Keratinocyte (primary cell): ENCODE results near the gene KCNMA1. TPM values are rescaled to one million over a fixed set of nuclear protein-coding genes. Genes with fewer than 3 reads are reported as not detected.

Experiments used
- DNase-seq: peaks from one replicate; pipeline ENCODE4 v3.0.0-alpha.2; 2011; ENCODE audit warnings: low read depth, missing footprints, low spot score
- FAIRE-seq: peaks from 2 replicates; lab custom pipeline; 2011; peaks lifted over from hg19 to GRCh38; lab: Jason Lieb, UNC
- H2AFZ ChIP-seq: 2 replicates; pipeline ENCODE4 v1.6.0; 2012; ENCODE audit warnings: low read length, control low read depth, inconsistent platforms; ENCODE audit not compliant: control insufficient read depth
- H3K27ac ChIP-seq: 2 replicates; pipeline ENCODE4 v1.5.1; 2011; ENCODE audit warnings: low read length; ENCODE audit not compliant: control insufficient read depth, insufficient read depth
- H3K27me3 ChIP-seq: 3 replicates; pipeline ENCODE4 v1.6.0; 2011; ENCODE audit warnings: low read length; ENCODE audit not compliant: control insufficient read depth, insufficient read depth; ENCODE audit errors: extremely low read depth
- H3K36me3 ChIP-seq, 2 experiments: 2 replicates in 1 of 2; 3 replicates in 1 of 2; pipeline ENCODE4 v1.5.1; 2011; ENCODE audit warnings: low read length in 2 of 2, mild to moderate bottlenecking in 1 of 2; ENCODE audit not compliant: control insufficient read depth in 2 of 2, insufficient read depth in 2 of 2; ENCODE audit errors: extremely low read depth in 1 of 2
- H3K4me1 ChIP-seq: 3 replicates; pipeline ENCODE4 v1.5.1; 2011; ENCODE audit warnings: low read length; ENCODE audit not compliant: control insufficient read depth, insufficient read depth; ENCODE audit errors: extremely low read depth
- H3K4me2 ChIP-seq: 3 replicates; pipeline ENCODE4 v1.6.0; 2011; ENCODE audit warnings: low read depth, low read length; ENCODE audit not compliant: control insufficient read depth, insufficient read depth; ENCODE audit errors: extremely low read depth
- H3K4me3 ChIP-seq, 3 experiments: fragments of 200-600 bp in 1 of 3; sonication (generic) in 1 of 3; 2 replicates in 2 of 3; 3 replicates in 1 of 3; pipeline ENCODE4 v1.5.1; 2011 to 2016; ENCODE audit warnings: low read length in 3 of 3, mild to moderate bottlenecking in 3 of 3, control low read depth in 2 of 3, inconsistent platforms in 1 of 3, low read depth in 1 of 3, mixed read lengths in 1 of 3, mixed run types in 1 of 3, moderate library complexity in 1 of 3; ENCODE audit not compliant: control insufficient read depth in 2 of 3, insufficient read depth in 2 of 3; ENCODE audit errors: extremely low read depth in 1 of 3
- H3K79me2 ChIP-seq: 2 replicates; pipeline ENCODE4 v1.6.0; 2012; ENCODE audit warnings: low read length; ENCODE audit not compliant: control insufficient read depth, insufficient read depth
- H3K9ac ChIP-seq: 3 replicates; pipeline ENCODE4 v1.6.0; 2011; ENCODE audit warnings: low read length; ENCODE audit not compliant: control insufficient read depth, insufficient read depth; ENCODE audit errors: extremely low read depth
- H3K9me1 ChIP-seq: 3 replicates; pipeline ENCODE4 v1.6.0; 2011; ENCODE audit warnings: low read length; ENCODE audit not compliant: control insufficient read depth, insufficient read depth; ENCODE audit errors: extremely low read depth
- H3K9me3 ChIP-seq: 2 replicates; pipeline ENCODE4 v1.5.1; 2012; ENCODE audit warnings: low read depth, low read length; ENCODE audit not compliant: control insufficient read depth
- H4K20me1 ChIP-seq: 3 replicates; pipeline ENCODE4 v1.6.0; 2011; ENCODE audit warnings: low read length; ENCODE audit not compliant: control insufficient read depth, insufficient read depth; ENCODE audit errors: extremely low read depth
- CTCF ChIP-seq, 3 experiments: IDR thresholded peaks in 1 of 3; conservative IDR thresholded peaks in 1 of 3; optimal IDR thresholded peaks in 1 of 3; 2 replicates in 2 of 3; 3 replicates in 1 of 3; pipeline versions ENCODE3 to v1.5.1; 2011; ENCODE audit warnings: low read length in 3 of 3, mild to moderate bottlenecking in 3 of 3, moderate library complexity in 2 of 3, control low read depth in 1 of 3, inconsistent platforms in 1 of 3; ENCODE audit not compliant: insufficient read depth in 2 of 3; ENCODE audit errors: extremely low read depth in 1 of 3
- EZH2 ChIP-seq: IDR thresholded peaks from one replicate; pipeline ENCODE4 v1.6.1; 2012; ENCODE audit warnings: inconsistent platforms, mild to moderate bottlenecking, low read length, moderate library complexity
- dilution Hi-C: fragments of 300-500 bp; cut with MboI; formaldehyde crosslinking; loops from one replicate; pipeline ENCODE4 v1.7.0; 2020; ENCODE audit warnings: low sequenced_read_pairs; ENCODE audit not compliant: extremely low pct_ligation_motif_present
- polyA plus RNA-seq, 5 experiments: library from polyadenylated mRNA; depleted of rRNA in 3 of 5; stranded (reverse) in 3 of 5; stranded (forward) in 1 of 5; unstranded in 1 of 5; fragments of >200 nt; gene quantifications; 1 replicate in 1 of 5; 2 replicates in 3 of 5; 3 replicates in 1 of 5; pipeline versions ENCODE4 v1.2.1 to v1.2.3, GENCODE V29; 2011 to 2012; ENCODE audit warnings: missing spikeins in 2 of 5, low read depth in 1 of 5, low replicate concordance in 1 of 5

KCNMA1 gene
- polyA plus RNA-seq, 1 donor (not counting 4 experiments of a cell fraction or from before 2014, with no cell fraction given): 6.3 TPM

GRCh38 chr10:77029777-77030717, 607.6 kb downstream of the KCNMA1 start:
- DNase-seq (no peak), FAIRE-seq (no peak)
- Histone ChIP-seq H4K20me1 (no peaks in the 10 kb centered on the region), H3K9me3 (no peaks in the 10 kb centered on the region), H3K36me3 (no peaks in the 10 kb centered on the region), H3K27ac (no peak overlapping the region), H3K27me3 (peaks cover 3% of the 10 kb centered on the region), H3K79me2 (no peaks in the 10 kb centered on the region), H3K9ac (no peak overlapping the region), H3K4me2 (no peak overlapping the region), H3K4me1 (no peaks in the 10 kb centered on the region), H3K4me3 (no peak overlapping the region), H3K9me1 (no peaks in the 10 kb centered on the region), H2AFZ (no peak overlapping the region)
- no peak for TF ChIP-seq EZH2
- TF ChIP-seq CTCF (optimal IDR thresholded peaks at IDR 0.05 in 1 of 3, IDR thresholded peaks at IDR 0.05 in 1 of 3, conservative IDR thresholded peaks at IDR 0.05 in 1 of 3; ENCODE audit: extremely low read depth in 1 of 3, insufficient read depth in 2 of 3, low read length in 3 of 3): no peak
- dilution Hi-C loops: no loop called here

- FAIRE-seq (no peak), DNase-seq (no peak)
- no peaks in the 10 kb centered on the region for H3K9me3 ChIP-seq
- H4K20me1 ChIP-seq: no peaks in the 10 kb centered on the region
- no peaks in the 10 kb centered on the region for H3K9me1 ChIP-seq
- H3K4me2 ChIP-seq: no peak overlapping the region
- no peak overlapping the region for H2AFZ ChIP-seq
- dilution Hi-C loops: no loop called here
- H3K4me1 ChIP-seq: no peaks in the 10 kb centered on the region
- H3K27ac ChIP-seq: no peak overlapping the region
- TF ChIP-seq CTCF (optimal IDR thresholded peaks at IDR 0.05 in 1 of 3, IDR thresholded peaks at IDR 0.05 in 1 of 3, conservative IDR thresholded peaks at IDR 0.05 in 1 of 3; ENCODE audit: extremely low read depth in 1 of 3, insufficient read depth in 2 of 3, low read length in 3 of 3) (no peak), EZH2 (no peak)
- no peak overlapping the region for H3K9ac ChIP-seq
- H3K79me2 ChIP-seq: no peaks in the 10 kb centered on the region
- no peak overlapping the region for H3K4me3 ChIP-seq
- H3K27me3 ChIP-seq: no peaks in the 10 kb centered on the region
- no peaks in the 10 kb centered on the region for H3K36me3 ChIP-seq
Observed at GRCh38 chr10:77028042-77028441, 609.6 kb downstream of the KCNMA1 start.
